Measurements from ENCODE around the gene OPN4. TPM values are rescaled to one million over a fixed set of nuclear protein-coding genes. Genes with fewer than 3 reads are reported as not detected.

Gene OPN4
- total RNA-seq, 1 donor from 2014 or later: not detected

GRCh38 chr10:86693275-86693674 lies 38.9 kb downstream of the OPN4 start:
- DNase-seq (ENCODE audit: low spot score): no peak
- intact Hi-C loops (cut with micrococcal nuclease): no loop called here
- Mint-ChIP-seq H3K4me1 (ENCODE audit: low read depth) (no peaks in the 10 kb centered on the region), H3K4me3 (ENCODE audit: low read depth) (no peak overlapping the region), H3K27ac (no peak overlapping the region), H3K9me3 (no peaks in the 10 kb centered on the region), H3K36me3 (ENCODE audit: low read depth) (no peaks in the 10 kb centered on the region), H3K27me3 (ENCODE audit: low read depth) (peaks cover 11% of the 10 kb centered on the region)

- Mint-ChIP-seq H3K27me3 (ENCODE audit: low read depth) (peaks cover 11% of the 10 kb centered on the region), H3K9me3 (no peaks in the 10 kb centered on the region), H3K36me3 (ENCODE audit: low read depth) (no peaks in the 10 kb centered on the region), H3K4me3 (ENCODE audit: low read depth) (no peak overlapping the region), H3K4me1 (ENCODE audit: low read depth) (no peaks in the 10 kb centered on the region), H3K27ac (no peak overlapping the region)
- no peak for DNase-seq (ENCODE audit: low spot score)
- intact Hi-C loops (cut with micrococcal nuclease): no loop called here
Measured at GRCh38 chr10:86693721-86694369, 39.5 kb downstream of the OPN4 start.

GRCh38 chr10:86698207-86698940 lies 44.0 kb downstream of the OPN4 start:
- intact Hi-C loops (cut with micrococcal nuclease): no loop called here
- no peaks in the 10 kb centered on the region for H3K9me3 Mint-ChIP-seq

GRCh38 chr10:86699125-86699524 lies 44.8 kb downstream of the OPN4 start:
- Mint-ChIP-seq H3K4me1 (ENCODE audit: low read depth) (no peaks in the 10 kb centered on the region), H3K4me3 (ENCODE audit: low read depth) (no peak overlapping the region), H3K27ac (no peak overlapping the region), H3K36me3 (ENCODE audit: low read depth) (no peaks in the 10 kb centered on the region), H3K9me3 (no peaks in the 10 kb centered on the region), H3K27me3 (ENCODE audit: low read depth) (peaks cover 11% of the 10 kb centered on the region)
- no peak for DNase-seq (ENCODE audit: low spot score)
- intact Hi-C loops (cut with micrococcal nuclease): no loop called here

More at GRCh38 chr10:86698207-86698940, 44.0 kb downstream of the OPN4 start:
- H3K27me3 Mint-ChIP-seq (ENCODE audit: low read depth): peaks cover 11% of the 10 kb centered on the region
- H3K27ac Mint-ChIP-seq: no peak overlapping the region
- H3K36me3 Mint-ChIP-seq (ENCODE audit: low read depth): no peaks in the 10 kb centered on the region
- no peak overlapping the region for H3K4me3 Mint-ChIP-seq (ENCODE audit: low read depth)
- H3K4me1 Mint-ChIP-seq (ENCODE audit: low read depth): no peaks in the 10 kb centered on the region
- no peak for DNase-seq (ENCODE audit: low spot score)

GRCh38 chr10:86699541-86699940 lies 45.2 kb downstream of the OPN4 start:
- Mint-ChIP-seq H3K27me3 (ENCODE audit: low read depth) (peaks cover 11% of the 10 kb centered on the region), H3K36me3 (ENCODE audit: low read depth) (no peaks in the 10 kb centered on the region), H3K4me1 (ENCODE audit: low read depth) (no peaks in the 10 kb centered on the region), H3K27ac (no peak overlapping the region), H3K9me3 (no peaks in the 10 kb centered on the region), H3K4me3 (ENCODE audit: low read depth) (no peak overlapping the region)
- intact Hi-C loops (cut with micrococcal nuclease): no loop called here
- DNase-seq (ENCODE audit: low spot score): no peak

- H3K4me3 Mint-ChIP-seq (ENCODE audit: low read depth): no peak overlapping the region
- H3K27ac Mint-ChIP-seq: no peak overlapping the region
- DNase-seq (ENCODE audit: low spot score): no peak
- no peaks in the 10 kb centered on the region for H3K36me3 Mint-ChIP-seq (ENCODE audit: low read depth)
- intact Hi-C loops (cut with micrococcal nuclease): no loop called here
- peaks cover 11% of the 10 kb centered on the region for H3K27me3 Mint-ChIP-seq (ENCODE audit: low read depth)
- no peaks in the 10 kb centered on the region for H3K4me1 Mint-ChIP-seq (ENCODE audit: low read depth)
- no peaks in the 10 kb centered on the region for H3K9me3 Mint-ChIP-seq
Measured at GRCh38 chr10:86699991-86700840, 45.9 kb downstream of the OPN4 start.

- Mint-ChIP-seq H3K4me1 (ENCODE audit: low read depth) (no peaks in the 10 kb centered on the region), H3K27ac (no peak overlapping the region), H3K36me3 (ENCODE audit: low read depth) (no peaks in the 10 kb centered on the region), H3K27me3 (ENCODE audit: low read depth) (peaks cover 8% of the 10 kb centered on the region), H3K4me3 (ENCODE audit: low read depth) (no peak overlapping the region), H3K9me3 (no peaks in the 10 kb centered on the region)
- intact Hi-C loops (cut with micrococcal nuclease): no loop called here
- DNase-seq (ENCODE audit: low spot score): no peak
Measured at GRCh38 chr10:86700851-86701617, 46.7 kb downstream of the OPN4 start.

- no peaks in the 10 kb centered on the region for H3K4me1 Mint-ChIP-seq (ENCODE audit: low read depth)
- H3K9me3 Mint-ChIP-seq: no peaks in the 10 kb centered on the region
- DNase-seq (ENCODE audit: low spot score): no peak
- intact Hi-C loops (cut with micrococcal nuclease): no loop called here
- no peaks in the 10 kb centered on the region for H3K36me3 Mint-ChIP-seq (ENCODE audit: low read depth)
- H3K27me3 Mint-ChIP-seq (ENCODE audit: low read depth): no peaks in the 10 kb centered on the region
- no peak overlapping the region for H3K27ac Mint-ChIP-seq
- H3K4me3 Mint-ChIP-seq (ENCODE audit: low read depth): no peak overlapping the region
Measured at GRCh38 chr10:86703176-86703575, 48.8 kb downstream of the OPN4 start.

GRCh38 chr10:86705139-86705538 lies 50.8 kb downstream of the OPN4 start:
- no peaks in the 10 kb centered on the region for H3K9me3 Mint-ChIP-seq
- DNase-seq (ENCODE audit: low spot score): no peak
- peaks cover 1% of the 10 kb centered on the region for H3K4me1 Mint-ChIP-seq (ENCODE audit: low read depth)
- intact Hi-C loops (cut with micrococcal nuclease): no loop called here
- H3K27ac Mint-ChIP-seq: no peak overlapping the region
- H3K4me3 Mint-ChIP-seq (ENCODE audit: low read depth): no peak overlapping the region
- H3K36me3 Mint-ChIP-seq (ENCODE audit: low read depth): no peaks in the 10 kb centered on the region
- H3K27me3 Mint-ChIP-seq (ENCODE audit: low read depth): no peaks in the 10 kb centered on the region

GRCh38 chr10:86705905-86706304 lies 51.6 kb downstream of the OPN4 start:
- no peak overlapping the region for H3K27ac Mint-ChIP-seq
- no peaks in the 10 kb centered on the region for H3K36me3 Mint-ChIP-seq (ENCODE audit: low read depth)
- intact Hi-C loops (cut with micrococcal nuclease): no loop called here
- no peaks in the 10 kb centered on the region for H3K27me3 Mint-ChIP-seq (ENCODE audit: low read depth)
- H3K4me3 Mint-ChIP-seq (ENCODE audit: low read depth): no peak overlapping the region
- no peak for DNase-seq (ENCODE audit: low spot score)
- H3K9me3 Mint-ChIP-seq: no peaks in the 10 kb centered on the region
- H3K4me1 Mint-ChIP-seq (ENCODE audit: low read depth): peaks cover 7% of the 10 kb centered on the region

GRCh38 chr10:86706401-86706841 lies 52.1 kb downstream of the OPN4 start:
- DNase-seq (ENCODE audit: low spot score): no peak
- H3K4me3 Mint-ChIP-seq (ENCODE audit: low read depth): no peak overlapping the region
- H3K27me3 Mint-ChIP-seq (ENCODE audit: low read depth): no peaks in the 10 kb centered on the region
- H3K27ac Mint-ChIP-seq: no peak overlapping the region
- no peaks in the 10 kb centered on the region for H3K36me3 Mint-ChIP-seq (ENCODE audit: low read depth)
- H3K4me1 Mint-ChIP-seq (ENCODE audit: low read depth): peaks cover 7% of the 10 kb centered on the region
- intact Hi-C loops (cut with micrococcal nuclease): no loop called here
- H3K9me3 Mint-ChIP-seq: no peaks in the 10 kb centered on the region

GRCh38 chr10:86706977-86707376 lies 52.6 kb downstream of the OPN4 start:
- no peaks in the 10 kb centered on the region for H3K9me3 Mint-ChIP-seq
- no peaks in the 10 kb centered on the region for H3K27me3 Mint-ChIP-seq (ENCODE audit: low read depth)
- H3K36me3 Mint-ChIP-seq (ENCODE audit: low read depth): no peaks in the 10 kb centered on the region
- H3K4me3 Mint-ChIP-seq (ENCODE audit: low read depth): no peak overlapping the region
- H3K4me1 Mint-ChIP-seq (ENCODE audit: low read depth): peaks cover 8% of the 10 kb centered on the region
- H3K27ac Mint-ChIP-seq: no peak overlapping the region
- intact Hi-C loops (cut with micrococcal nuclease): no loop called here
- DNase-seq (ENCODE audit: low spot score): no peak

Measured in activated T-helper 2 cell treated with anti-CD3 and anti-CD28 coated beads, Interferon-gamma antibody, Interleukin-2, Interleukin-4, amounts not matched to agents 10 μg/mL and 5 μg/mL and 100 μg/mL, durations not matched to agents 14 hours and 24 hours and 36 hours (primary cell).